RWPE2 (cell line): ENCODE results near the gene COMMD10.

ENCODE experiments used
- ATAC-seq: fragments of 200-7000 bp; cut with Tn5 transposase; 3 replicates; pipeline ENCODE4 v1.9.1; 2021; ENCODE audit warnings: low read depth
- DNase-seq: peaks from one replicate; pipeline ENCODE4 v3.0.0-alpha.2; 2020; ENCODE audit warnings: low spot score
- H3K27ac ChIP-seq: fragments of 450-650 bp; 2 replicates; pipeline ENCODE4 v1.5.1; 2017; ENCODE audit warnings: mild to moderate bottlenecking; ENCODE audit not compliant: poor library complexity, severe bottlenecking
- H3K27me3 ChIP-seq: fragments of 250-450 bp; sonication (Bioruptor Pico); 2 replicates; pipeline ENCODE4 v1.5.1; 2021; ENCODE audit warnings: mild to moderate bottlenecking, moderate library complexity; ENCODE audit not compliant: insufficient read depth, poor library complexity, severe bottlenecking
- H3K36me3 ChIP-seq: fragments of 250-450 bp; sonication (Bioruptor Pico); 2 replicates; pipeline ENCODE4 v1.5.1; 2020; ENCODE audit warnings: low read depth, mild to moderate bottlenecking, moderate library complexity
- H3K4me1 ChIP-seq: fragments of 250-450 bp; sonication (Bioruptor Pico); 2 replicates; pipeline ENCODE4 v1.5.1; 2021; ENCODE audit warnings: mild to moderate bottlenecking, moderate library complexity; ENCODE audit not compliant: insufficient read depth, poor library complexity, severe bottlenecking
- H3K4me3 ChIP-seq: fragments of 250-450 bp; sonication (Bioruptor Pico); 2 replicates; pipeline ENCODE4 v1.5.1; 2021; ENCODE audit warnings: mild to moderate bottlenecking, moderate library complexity; ENCODE audit not compliant: severe bottlenecking
- H3K9me3 ChIP-seq: fragments of 250-450 bp; sonication (Bioruptor Pico); 2 replicates; pipeline ENCODE4 v1.5.1; 2021; ENCODE audit warnings: mild to moderate bottlenecking, moderate library complexity; ENCODE audit not compliant: severe bottlenecking
- TF ChIP-seq, protein P1 (sequence below): fragments of 450-650 bp; IDR thresholded peaks from one replicate; pipeline ENCODE4 v1.5.1; 2017; ENCODE audit warnings: mild to moderate bottlenecking, moderate library complexity; ENCODE audit not compliant: poor library complexity, severe bottlenecking

The COMMD10 gene

GRCh38 chr5:116296335-116297072 is 211.7 kb downstream of the COMMD10 start:
- TF ChIP-seq, protein P1, sequence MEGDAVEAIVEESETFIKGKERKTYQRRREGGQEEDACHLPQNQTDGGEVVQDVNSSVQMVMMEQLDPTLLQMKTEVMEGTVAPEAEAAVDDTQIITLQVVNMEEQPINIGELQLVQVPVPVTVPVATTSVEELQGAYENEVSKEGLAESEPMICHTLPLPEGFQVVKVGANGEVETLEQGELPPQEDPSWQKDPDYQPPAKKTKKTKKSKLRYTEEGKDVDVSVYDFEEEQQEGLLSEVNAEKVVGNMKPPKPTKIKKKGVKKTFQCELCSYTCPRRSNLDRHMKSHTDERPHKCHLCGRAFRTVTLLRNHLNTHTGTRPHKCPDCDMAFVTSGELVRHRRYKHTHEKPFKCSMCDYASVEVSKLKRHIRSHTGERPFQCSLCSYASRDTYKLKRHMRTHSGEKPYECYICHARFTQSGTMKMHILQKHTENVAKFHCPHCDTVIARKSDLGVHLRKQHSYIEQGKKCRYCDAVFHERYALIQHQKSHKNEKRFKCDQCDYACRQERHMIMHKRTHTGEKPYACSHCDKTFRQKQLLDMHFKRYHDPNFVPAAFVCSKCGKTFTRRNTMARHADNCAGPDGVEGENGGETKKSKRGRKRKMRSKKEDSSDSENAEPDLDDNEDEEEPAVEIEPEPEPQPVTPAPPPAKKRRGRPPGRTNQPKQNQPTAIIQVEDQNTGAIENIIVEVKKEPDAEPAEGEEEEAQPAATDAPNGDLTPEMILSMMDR = no peak
- ATAC-seq (no peak), DNase-seq (no peak)
- Histone ChIP-seq H3K27me3 (no peaks in the 10 kb centered on the region), H3K4me1 (no peaks in the 10 kb centered on the region), H3K27ac (no peak overlapping the region), H3K36me3 (peaks cover 6% of the 10 kb centered on the region), H3K4me3 (no peak overlapping the region), H3K9me3 (no peaks in the 10 kb centered on the region)

GRCh38 chr5:116297296-116297814 is 212.5 kb downstream of the COMMD10 start:
- H3K27me3 ChIP-seq = no peaks in the 10 kb centered on the region
- H3K4me1 ChIP-seq = no peaks in the 10 kb centered on the region
- no peaks in the 10 kb centered on the region for H3K9me3 ChIP-seq
- TF ChIP-seq, protein P1 = no peak
- peaks cover 6% of the 10 kb centered on the region for H3K36me3 ChIP-seq
- no peak for DNase-seq
- no peak overlapping the region for H3K27ac ChIP-seq
- ATAC-seq = no peak
- no peak overlapping the region for H3K4me3 ChIP-seq

DNA sequence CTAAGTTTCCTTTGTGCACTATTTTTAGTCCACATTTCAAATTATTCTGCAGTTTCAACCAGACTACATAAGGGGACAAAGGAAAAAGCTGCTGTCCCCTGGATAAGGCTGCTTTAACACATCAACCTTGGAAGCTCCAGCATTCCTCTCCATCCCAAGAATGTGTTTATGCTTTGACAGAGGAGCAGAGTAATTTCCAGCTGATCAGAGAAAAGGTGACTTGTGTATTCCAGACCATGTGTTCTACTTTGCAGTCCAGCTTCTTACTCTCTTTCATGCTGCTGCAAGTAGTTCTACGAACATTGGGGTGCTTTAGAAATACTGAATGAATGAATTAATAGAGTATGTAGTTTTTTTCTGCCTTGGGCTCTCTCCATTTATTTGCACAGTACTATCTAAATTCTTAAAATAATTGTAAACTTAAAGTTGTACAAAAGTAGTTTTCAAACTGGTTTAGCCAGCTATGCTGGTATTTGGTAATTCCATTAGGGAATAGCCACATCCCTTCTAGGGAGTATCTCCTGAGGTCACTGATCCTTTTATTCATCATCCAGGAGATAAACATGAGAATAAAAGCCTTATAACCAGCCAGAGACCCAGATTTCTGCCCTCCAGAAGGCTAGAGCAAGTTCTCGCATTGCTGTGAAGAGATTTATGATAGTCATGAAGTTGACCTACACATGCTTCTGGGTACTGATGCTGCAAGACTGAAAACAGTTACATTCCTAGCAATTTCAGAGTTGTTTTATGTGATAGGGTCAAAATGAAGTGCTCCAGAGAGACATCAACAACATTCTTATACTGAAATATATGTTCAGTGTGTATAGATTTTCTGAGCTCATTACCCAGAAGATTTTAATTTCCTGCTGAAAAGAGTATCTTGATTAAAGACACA is 215.2 kb downstream of the COMMD10 start:
- DNase-seq (no peak), ATAC-seq (no peak)
- no peaks in the 10 kb centered on the region; the same call in 1 of the 2 replicates for H3K36me3 ChIP-seq
- no peaks in the 10 kb centered on the region for H3K27me3 ChIP-seq
- H3K27ac ChIP-seq = no peak overlapping the region
- H3K4me3 ChIP-seq = no peak overlapping the region
- no peaks in the 10 kb centered on the region for H3K4me1 ChIP-seq
- no peaks in the 10 kb centered on the region for H3K9me3 ChIP-seq
- TF ChIP-seq, protein P1 = no peak

DNA sequence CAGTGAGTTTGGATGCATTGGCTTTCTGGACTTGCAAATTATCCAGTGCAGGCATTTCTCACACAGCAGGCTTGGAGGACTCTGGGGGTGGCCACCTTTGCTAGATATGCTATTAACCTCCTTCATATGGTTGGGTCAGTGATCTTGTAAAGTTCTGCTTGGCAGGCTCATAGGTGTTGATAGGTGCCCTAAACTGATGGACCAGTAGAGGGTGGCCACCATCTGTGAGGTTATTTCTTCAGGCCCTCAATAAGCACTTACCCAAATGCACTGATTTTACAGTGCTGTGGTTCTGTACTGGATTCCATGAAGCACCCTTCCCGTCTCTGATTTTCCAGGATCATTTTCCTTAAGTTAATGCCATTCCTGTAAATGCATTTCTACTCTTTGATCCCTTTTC is 216.3 kb downstream of the COMMD10 start:
- TF ChIP-seq, protein P1 = no peak
- no peak for DNase-seq
- H3K27me3 ChIP-seq = no peaks in the 10 kb centered on the region

More for the DNA sequence above, 216.3 kb downstream of the COMMD10 start:
- no peak overlapping the region for H3K27ac ChIP-seq
- H3K4me3 ChIP-seq = no peak overlapping the region
- no peaks in the 10 kb centered on the region for H3K36me3 ChIP-seq
- ATAC-seq = no peak
- H3K4me1 ChIP-seq = no peaks in the 10 kb centered on the region
- H3K9me3 ChIP-seq = no peaks in the 10 kb centered on the region
